ENCODE data around the gene MEGF6.
A peak's percentile ranks its signal among the peaks of the same experiment; 100 is the strongest.

MEGF6 gene

DNA sequence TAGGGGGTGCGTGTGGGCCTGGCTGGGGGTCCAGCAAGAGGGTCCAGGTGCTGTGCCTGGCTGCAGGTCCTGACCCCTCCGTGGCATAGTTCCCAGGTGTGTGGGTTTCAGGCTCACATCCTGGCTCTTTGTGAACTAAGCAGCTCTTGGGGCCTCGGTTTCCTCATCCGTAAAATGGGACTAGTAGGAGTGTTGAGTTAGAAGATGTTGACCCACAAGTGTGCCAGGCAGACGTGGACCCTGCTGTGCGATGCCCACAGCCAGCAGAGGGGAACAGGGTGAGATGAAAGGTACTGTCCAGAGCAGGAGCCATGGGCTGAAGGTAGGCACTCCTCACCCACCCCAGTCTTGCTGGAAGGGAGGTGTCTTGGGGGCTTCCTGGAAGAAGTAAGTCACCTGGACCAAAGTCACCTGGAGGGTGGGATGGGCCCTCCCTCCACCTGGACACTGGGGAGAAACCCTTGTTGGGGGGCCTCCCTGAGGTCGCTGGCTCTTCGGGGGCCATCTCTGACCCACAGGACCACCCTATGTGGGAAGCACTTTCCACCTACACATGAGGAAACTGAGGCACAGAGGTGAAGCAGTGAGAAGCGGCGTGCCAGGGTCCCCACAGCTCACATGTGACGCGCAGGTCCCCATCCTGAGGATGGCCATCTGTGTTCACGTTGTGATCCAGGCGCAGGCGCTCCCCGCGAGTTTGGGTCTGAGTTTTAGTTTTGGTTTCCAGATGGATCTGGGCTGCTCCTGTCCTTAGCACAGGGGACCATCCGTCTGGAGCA is 155.4 kb downstream of the MEGF6 start:
- Histone ChIP-seq H3K9ac (no peak overlapping the region), H3K27me3 (peaks cover 7% of the 10 kb centered on the region; the same call in 1 of the 2 replicates), H3K27ac (no peak overlapping the region), H3K4me1 (peaks cover 76% of the 10 kb centered on the region), H3K4me2 (peak overlapping the region; percentile 92), H4K20me1 (peaks cover 30% of the 10 kb centered on the region), H3K4me3 (no peak overlapping the region), H3K36me3 (no peaks in the 10 kb centered on the region), H3K9me3 (no peaks in the 10 kb centered on the region)
- no peak for TF ChIP-seq Cebpa-rat (IDR thresholded peaks at IDR 0.05)

DNA sequence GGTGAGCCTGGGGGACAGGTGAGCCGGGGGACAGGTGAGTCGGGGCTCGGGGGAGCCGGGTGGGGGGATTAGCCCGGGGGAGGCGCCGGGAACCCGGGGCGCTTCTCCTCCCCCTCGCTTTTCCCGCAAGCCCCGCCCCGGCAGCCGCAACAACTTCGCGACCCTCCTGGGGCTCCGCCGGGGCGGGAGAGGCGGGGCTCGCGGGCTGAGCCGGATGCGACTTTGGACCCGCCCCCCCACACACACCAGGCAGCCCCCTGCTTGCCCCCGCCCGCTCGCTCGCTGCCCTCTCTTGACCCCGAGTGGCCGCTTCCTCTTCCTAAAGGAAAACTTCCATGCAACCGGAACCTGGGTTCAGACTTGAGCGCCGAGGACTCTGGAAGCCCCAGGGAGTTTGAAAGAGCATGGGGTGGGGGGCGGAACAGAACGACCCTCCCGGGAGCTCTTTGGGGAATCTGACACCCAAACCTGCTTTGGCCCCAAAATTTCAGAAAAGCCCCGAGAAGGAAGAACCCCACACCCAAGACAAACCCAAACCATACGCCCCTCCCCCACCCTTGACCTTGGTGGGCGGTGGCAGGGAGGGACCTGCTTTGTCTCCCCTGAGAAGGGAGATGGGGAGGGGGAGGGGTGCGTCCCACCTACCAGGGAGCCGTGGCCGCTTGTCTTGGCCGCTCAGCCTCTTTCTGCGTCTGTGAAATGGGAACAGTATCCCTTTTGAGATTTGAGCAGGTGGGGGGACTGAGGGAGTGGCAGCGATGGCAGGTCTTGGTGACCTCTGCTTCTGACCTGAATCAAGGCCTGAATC is 156.3 kb downstream of the MEGF6 start:
- Histone ChIP-seq H4K20me1 (peaks cover 24% of the 10 kb centered on the region), H3K4me3 (peak overlapping the region; percentile 63), H3K36me3 (no peaks in the 10 kb centered on the region), H3K27me3 (peaks cover 7% of the 10 kb centered on the region; the same call in 1 of the 2 replicates), H3K9ac (no peak overlapping the region), H3K9me3 (no peaks in the 10 kb centered on the region), H3K4me2 (peak overlapping the region; percentile 92), H3K4me1 (peaks cover 67% of the 10 kb centered on the region), H3K27ac (no peak overlapping the region)
- TF ChIP-seq Cebpa-rat (IDR thresholded peaks at IDR 0.05) = no peak

DNA sequence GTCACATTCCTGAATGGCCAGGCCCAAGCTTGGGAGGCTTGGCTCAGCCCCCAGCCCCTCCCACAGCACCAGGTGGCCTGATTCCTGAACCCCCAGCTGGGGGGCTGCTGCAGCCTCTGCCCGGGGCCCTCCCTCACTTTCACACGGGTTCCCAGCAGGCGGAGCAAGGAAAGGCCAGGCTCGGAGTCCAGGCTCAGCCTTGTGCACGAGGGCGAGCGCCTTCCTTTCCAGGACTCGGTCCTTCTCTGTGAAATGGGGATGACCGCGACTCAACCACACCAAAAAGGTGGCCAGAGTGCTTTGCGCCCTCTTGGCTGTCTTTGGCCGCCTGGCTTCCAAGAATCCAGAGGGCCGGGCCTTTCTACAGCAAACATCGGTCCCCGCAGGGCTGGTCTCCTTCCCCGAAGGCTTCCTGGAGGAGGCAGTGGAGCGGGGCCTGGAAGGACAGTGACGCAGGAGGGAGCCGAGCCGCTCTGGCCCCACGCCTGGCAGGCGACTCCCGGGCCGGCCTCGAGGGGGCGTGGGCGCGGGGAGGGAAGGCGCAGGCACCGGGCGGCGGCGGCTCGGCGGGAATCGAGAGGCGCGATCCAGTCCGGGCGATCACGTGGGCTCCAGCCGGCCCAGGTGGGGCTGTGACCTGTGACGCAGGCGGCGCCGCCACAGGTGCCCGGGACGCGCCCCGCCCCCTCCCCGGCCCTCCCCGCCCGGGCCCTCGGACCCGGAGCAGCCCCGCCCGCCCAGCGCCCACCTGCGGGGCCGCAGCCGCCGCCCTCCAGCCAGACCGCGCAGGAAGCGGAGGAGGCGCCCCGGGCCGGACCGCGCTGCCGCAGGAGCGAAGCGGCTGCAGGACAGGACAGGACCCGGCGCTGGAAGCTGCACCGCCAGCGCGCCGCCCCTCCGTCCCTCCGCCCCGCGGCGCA is 157.2 kb downstream of the MEGF6 start, which contains the start of gene ARHGEF16:
Gene ARHGEF16 (plus strand): TSS at position 775 of the 920 bp plus-strand sequence. CDS start 8,420 bp downstream, outside the sequence.
- H3K4me2 ChIP-seq = peak within 1 kb of the TSS; percentile 92
- no peaks in the 10 kb centered on the region for H3K36me3 ChIP-seq
- TF ChIP-seq Cebpa-rat (IDR thresholded peaks at IDR 0.05) = no peak
- H3K9me3 ChIP-seq = no peaks in the 10 kb centered on the region
- H3K27ac ChIP-seq = peak within 1 kb of the TSS; percentile 22; the same call in 1 of the 2 replicates
- H4K20me1 ChIP-seq = peaks cover 20% of the 10 kb centered on the region
- H3K9ac ChIP-seq = peak within 1 kb of the TSS; percentile 4; the same call in 1 of the 2 replicates
- peaks cover 59% of the 10 kb centered on the region for H3K4me1 ChIP-seq
- peaks cover 7% of the 10 kb centered on the region; the same call in 1 of the 2 replicates for H3K27me3 ChIP-seq
- peak within 1 kb of the TSS; percentile 63 for H3K4me3 ChIP-seq

DNA sequence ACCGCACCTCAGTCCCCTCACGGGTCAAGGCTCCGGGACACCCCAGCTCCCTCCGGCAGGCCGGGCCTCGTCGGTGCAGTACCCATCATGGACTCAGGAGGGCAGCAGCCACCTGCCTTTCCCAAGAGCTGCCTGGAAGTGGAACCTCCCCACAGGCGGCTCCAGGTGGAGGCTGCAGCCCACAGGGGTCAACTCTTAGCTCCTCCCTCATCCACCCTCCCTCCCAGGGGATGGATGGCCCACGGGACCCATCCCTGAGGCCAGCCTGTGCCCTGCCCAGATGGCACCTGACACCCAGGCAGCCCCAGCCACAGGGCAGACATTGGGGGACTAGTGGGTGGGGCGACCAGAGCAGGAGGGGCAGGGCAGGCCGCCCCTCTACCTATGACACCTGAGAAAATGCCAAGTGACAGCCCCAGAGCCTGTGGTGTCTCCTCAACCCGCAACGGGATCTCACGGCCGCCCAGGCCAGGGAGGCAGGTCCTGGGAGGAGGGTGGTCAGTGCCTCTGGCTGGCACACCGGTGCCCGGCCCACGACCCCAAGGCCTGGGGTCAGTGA is 158.0 kb downstream of the MEGF6 start:
- H3K27ac ChIP-seq = no peak overlapping the region; the same call in 1 of the 2 replicates
- 0 out of 2 replicates have a peak overlapping the region, but pooled peaks have one; percentile 6 for H3K9ac ChIP-seq
- H3K4me2 ChIP-seq = peak overlapping the region; percentile 92
- H4K20me1 ChIP-seq = peaks cover 20% of the 10 kb centered on the region
- no peaks in the 10 kb centered on the region for H3K36me3 ChIP-seq
- H3K4me1 ChIP-seq = peaks cover 50% of the 10 kb centered on the region
- no peaks in the 10 kb centered on the region for H3K9me3 ChIP-seq
- H3K27me3 ChIP-seq = peaks cover 7% of the 10 kb centered on the region; the same call in 1 of the 2 replicates
- no peak for TF ChIP-seq Cebpa-rat (IDR thresholded peaks at IDR 0.05)
- peak overlapping the region; percentile 63; the same call in 1 of the 2 replicates for H3K4me3 ChIP-seq

DNA sequence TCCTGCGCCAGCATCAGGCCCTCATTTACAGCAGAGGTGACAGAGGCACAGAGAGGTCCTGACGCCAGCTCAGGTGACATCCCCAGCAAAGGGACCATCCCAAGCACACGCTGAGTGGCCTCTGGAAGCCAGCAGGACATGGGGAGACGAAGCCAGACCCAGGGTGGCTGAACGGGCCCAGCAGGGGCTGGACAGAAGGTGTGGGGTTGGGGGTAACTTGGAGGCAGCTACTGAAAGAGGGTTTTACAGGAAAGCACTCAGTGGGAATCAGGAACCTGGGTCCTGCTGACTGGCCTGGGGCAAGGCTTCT is 158.5 kb downstream of the MEGF6 start:
- Histone ChIP-seq H3K9ac (0 out of 2 replicates have a peak overlapping the region, but pooled peaks have one; percentile 6), H3K4me3 (no peak overlapping the region), H3K4me1 (peaks cover 45% of the 10 kb centered on the region), H3K4me2 (peak overlapping the region; percentile 92; the same call in 1 of the 2 replicates), H3K36me3 (no peaks in the 10 kb centered on the region), H3K9me3 (0 out of 2 replicates have a peak, but pooled peaks cover 3% of the 10 kb centered on the region), H3K27me3 (peaks cover 7% of the 10 kb centered on the region; the same call in 1 of the 2 replicates), H4K20me1 (peaks cover 20% of the 10 kb centered on the region), H3K27ac (no peak overlapping the region)
- TF ChIP-seq Cebpa-rat (IDR thresholded peaks at IDR 0.05) = no peak

DNA sequence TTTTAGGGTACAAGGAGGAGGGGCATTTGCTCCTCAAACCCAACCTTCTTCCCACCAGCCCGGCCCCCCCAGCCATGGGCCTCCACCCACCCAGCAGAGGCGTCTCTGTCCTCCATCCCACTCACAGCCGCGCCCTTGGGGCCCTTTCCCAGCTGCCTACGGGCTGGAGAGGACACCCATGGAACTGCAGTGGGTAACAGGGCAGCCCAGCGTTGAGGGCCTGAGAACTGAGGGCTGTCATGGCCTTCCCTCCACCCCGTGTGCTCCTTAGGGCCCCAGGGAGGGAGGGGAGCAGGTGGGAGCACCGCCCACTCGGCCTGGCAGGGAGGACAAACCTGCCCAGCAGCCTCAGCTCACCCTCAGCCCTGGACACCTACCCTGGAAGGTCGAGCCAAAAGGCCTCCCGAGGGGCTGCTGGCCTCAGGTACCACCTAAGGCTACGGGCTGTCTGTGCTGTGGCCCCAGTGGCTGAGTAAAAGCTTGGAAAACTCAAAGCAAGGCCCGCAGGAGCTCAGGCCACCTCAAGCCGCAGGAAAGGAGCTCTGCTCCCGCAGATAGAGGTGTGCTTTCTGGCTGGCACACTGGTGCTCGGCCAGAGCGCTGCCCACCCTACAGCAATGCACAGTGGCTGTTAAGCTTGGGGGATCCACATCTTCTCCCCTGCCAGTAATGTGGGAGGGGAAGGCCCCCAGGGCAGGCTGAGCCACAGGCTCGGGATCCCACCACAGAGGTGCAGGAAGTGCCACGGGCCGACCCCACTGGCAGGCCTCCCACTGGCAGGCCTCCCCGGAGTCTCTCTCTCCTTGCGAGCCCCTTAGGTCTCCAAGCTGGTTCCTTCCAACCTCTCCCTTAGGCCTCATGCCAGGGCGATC is 159.1 kb downstream of the MEGF6 start:
- no peak overlapping the region for H3K27ac ChIP-seq
- H3K4me1 ChIP-seq = peaks cover 40% of the 10 kb centered on the region
- TF ChIP-seq Cebpa-rat (IDR thresholded peaks at IDR 0.05) = no peak
- H4K20me1 ChIP-seq = peaks cover 20% of the 10 kb centered on the region
- H3K9me3 ChIP-seq = 0 out of 2 replicates have a peak, but pooled peaks cover 9% of the 10 kb centered on the region
- no peaks in the 10 kb centered on the region for H3K36me3 ChIP-seq
- H3K4me2 ChIP-seq = no peak overlapping the region
- peaks cover 7% of the 10 kb centered on the region; the same call in 1 of the 2 replicates for H3K27me3 ChIP-seq
- H3K9ac ChIP-seq = 0 out of 2 replicates have a peak overlapping the region, but pooled peaks have one; percentile 6
- H3K4me3 ChIP-seq = no peak overlapping the region

DNA sequence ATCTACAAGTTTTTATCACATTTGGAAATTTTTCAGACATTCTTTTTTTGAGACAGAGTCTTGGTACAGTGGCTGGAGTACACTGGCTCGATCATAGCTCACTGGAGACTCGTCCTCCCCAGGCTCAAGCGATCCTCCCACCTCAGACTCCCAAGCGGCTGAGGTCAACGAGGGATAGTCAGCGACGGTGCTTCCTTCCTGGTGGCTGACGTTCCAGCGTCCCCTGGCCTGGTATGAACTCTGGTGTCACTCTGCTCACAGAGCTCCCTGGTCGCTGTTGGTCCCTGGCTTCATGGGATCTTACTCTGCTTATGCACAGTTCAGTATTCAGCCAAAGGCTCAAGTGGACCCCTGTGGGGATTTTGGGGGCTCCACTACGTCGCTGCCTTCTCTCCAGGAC is 160.3 kb downstream of the MEGF6 start:
- Histone ChIP-seq H3K27me3 (peaks cover 7% of the 10 kb centered on the region; the same call in 1 of the 2 replicates), H3K9ac (no peak overlapping the region), H3K4me3 (no peak overlapping the region), H3K36me3 (no peaks in the 10 kb centered on the region), H3K4me2 (no peak overlapping the region), H4K20me1 (peaks cover 20% of the 10 kb centered on the region), H3K27ac (no peak overlapping the region), H3K4me1 (peaks cover 27% of the 10 kb centered on the region), H3K9me3 (peaks cover 13% of the 10 kb centered on the region; the same call in 1 of the 2 replicates)
- TF ChIP-seq Cebpa-rat (IDR thresholded peaks at IDR 0.05) = no peak
